ENCODE data around the gene PEX3.
"Not testable (repeated sequence)": the region's sequence is repeated elsewhere in the genome, so short reads cannot be mapped to it uniquely, and the experiment has no call there.

PEX3 gene

DNA sequence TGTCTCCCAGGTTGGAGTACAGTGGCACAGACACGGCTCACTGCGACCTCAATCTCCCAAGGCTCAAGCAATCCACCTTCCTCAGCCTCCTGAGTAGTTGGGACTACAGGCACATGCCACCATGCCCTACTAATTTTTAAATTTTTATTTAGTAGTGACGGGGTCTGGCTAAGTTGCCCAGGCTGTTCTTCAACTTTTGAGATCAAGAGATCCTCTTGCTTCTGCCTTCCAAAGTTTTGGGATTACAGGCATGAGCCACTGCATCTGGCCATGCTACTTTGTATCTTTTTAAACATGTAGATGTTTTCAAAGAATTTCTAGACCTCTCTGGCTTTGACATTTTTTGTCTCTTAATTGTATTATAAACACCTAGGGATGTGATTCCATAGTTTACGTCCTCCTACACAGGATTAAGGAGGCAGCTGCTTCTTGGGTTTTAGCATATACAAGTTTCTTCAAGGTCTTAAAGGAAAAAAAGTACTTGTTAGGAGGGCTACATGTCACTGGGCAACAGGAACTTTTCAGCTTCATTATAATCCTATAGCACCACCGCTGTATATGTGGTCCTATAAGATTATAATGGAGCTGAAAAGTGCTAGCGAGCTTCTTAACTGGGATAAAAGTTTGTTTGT, 1.4 kb upstream of the PEX3 start:
- no peak for DNase-seq

DNA sequence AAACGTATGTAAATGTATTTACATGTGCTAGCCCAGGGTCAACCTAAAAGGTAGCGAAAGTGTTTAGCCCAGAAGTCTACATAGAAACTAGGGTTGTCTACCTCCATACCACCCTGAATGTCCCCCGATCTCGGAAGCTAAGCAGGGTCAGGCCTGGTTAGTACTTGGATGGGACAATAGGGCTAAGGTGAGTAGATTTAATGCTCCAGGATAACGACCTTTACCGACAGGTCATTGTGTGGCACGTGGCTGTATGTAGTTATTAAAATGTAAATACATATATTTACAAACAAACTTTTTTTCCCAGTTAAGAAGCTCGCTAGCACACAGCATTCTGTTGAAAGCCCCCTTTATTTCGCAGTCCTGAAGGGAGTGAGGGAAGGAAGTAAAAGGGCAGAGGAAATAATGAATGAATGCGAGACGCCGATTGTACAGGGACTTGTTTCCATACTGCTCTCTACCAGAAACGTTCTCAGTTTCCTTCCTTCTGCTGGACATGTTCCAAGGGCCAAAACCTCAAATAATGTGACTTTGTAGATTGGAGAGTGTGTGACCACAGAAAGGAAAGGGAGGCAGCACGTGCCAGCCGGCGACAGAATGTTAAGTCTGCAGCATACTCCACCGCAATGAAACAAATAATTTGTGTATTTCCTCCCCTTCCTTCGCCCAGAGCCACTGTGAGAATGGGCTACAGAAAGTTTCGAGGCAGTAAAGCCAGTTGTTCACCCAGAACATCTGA, 722 bp upstream of the PEX3 start:
- DNase-seq = no peak

DNA sequence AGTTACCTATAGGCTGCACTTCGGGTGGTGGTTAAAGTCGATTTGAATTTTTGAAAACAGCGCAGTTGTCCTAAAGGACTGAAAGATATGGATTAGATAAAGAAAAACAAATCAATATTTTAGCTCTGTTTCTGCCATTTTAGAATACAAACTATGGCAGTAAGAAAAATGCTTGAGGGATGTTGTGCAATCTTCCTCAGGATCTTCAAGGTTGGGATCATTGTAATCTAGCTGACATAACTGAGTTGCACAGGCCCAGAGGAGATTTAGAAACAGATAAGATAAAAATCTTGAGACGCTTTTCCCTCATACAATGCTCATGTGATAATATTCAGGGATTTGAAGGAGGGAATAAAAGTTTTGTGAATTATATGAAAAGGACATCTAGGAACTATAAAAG, 926 bp downstream of the PEX3 start:
- no peak for DNase-seq

DNA sequence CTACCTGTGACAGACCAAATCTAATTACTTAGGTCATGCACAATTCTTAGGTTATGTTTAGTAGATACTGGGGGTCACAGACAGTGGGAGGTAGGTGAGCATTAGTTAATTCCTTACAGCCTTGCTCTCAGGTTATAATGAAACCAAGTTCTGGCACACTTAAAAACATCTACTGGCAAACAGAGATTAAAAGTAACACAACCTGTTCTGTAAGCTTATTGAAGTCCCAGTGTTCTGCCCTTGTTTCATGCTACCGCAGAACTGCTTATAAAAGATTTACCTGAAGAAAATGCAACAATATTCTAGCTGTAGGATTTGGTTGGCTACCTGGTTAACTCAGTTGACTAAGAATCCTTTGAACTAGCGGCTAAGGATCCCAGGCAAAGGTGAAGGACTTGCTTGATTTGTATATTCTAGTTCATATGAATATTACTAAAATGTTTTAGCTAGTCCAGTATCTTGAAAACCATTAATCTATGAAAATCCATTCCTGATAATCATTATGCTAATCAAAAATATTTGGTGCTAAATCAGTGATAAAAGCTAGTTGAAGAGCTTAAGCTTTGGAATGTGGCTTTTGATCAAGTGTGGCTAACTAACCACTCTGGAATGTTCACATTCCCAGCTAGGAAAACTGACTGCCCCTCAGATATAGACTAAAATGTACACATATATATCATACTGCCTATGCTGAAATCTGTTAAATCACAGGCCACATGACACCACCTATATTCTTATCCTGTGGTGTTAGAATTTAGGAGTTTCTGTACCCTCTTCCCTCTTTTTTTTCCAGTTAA, 7.2 kb downstream of the PEX3 start:
- no peak for DNase-seq

DNA sequence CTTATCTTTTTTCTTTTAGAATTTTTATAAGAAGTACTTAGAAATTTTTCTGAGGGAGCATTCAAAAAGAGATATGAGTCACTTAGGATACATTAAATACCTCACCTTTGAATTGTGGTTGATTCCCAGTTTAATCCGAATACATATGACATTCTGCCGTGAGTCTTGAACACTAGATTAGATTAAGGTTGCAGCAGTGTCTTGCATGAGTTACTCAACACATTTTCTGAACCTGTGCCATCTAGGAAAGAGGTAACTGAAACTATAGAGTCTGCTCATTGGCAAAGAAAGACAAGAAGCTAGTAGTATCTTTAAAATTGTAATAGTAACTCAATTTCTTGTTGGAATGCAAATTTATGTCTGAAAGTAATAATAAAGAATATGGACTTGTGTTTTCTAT, 14.9 kb downstream of the PEX3 start:
- DNase-seq = no peak

DNA sequence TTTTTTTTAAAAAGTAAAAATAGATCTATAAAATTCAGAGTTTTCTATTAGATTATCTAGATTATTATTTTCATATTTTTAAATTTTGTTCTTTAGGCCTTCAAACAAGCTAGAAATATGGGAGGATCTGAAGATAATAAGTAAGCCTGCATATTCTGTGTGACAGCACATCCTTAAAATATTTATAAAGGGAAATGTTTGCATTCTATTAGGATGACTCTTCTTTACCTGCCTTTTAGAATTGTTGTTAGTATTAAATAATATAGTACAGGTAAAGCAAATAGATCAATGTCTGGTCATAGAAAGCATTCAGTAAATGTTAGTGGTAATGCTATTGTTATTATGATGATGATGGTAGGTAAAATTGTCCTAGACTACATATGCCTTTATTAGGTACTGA, 17.4 kb downstream of the PEX3 start:
- no peak for DNase-seq

DNA sequence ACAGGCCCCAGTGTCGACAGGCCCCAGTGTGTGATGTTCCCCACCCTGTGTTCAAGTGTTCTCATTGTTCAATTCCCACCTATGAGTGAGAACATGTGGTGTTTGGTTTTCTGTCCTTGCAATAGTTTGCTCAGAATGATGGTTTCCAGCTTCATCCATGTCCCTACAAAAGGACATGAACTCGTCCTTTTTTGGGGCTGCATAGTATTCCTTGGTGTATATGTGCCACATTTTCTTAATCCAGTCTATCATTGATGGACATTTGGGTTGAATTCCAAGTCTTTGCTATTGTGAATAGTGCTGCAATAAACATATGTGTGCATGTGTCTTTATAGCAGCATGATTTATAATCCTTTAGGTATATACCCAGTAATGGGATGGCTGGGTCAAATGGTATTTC, 18.2 kb downstream of the PEX3 start:
- DNase-seq = not testable (repeated sequence)

DNA sequence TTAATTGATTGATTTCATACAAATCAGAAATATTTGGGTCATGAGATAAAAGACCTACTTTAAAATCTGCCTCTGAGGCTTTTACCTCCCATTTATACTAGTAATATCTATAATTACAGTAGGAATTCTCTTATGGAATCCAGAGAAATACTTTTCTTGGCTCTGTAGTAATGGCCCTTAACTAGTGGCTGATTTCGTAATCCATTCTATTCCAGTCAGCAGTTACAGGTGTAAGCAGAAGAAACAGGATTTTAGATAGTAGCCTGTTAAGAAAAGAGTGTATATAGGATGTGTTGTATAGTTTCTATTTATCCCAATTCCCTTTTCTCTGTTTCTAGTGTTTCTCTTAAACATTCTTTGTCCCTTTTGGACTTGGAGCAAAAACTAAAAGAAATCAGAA, 21.2 kb downstream of the PEX3 start:
- DNase-seq = no peak

DNA sequence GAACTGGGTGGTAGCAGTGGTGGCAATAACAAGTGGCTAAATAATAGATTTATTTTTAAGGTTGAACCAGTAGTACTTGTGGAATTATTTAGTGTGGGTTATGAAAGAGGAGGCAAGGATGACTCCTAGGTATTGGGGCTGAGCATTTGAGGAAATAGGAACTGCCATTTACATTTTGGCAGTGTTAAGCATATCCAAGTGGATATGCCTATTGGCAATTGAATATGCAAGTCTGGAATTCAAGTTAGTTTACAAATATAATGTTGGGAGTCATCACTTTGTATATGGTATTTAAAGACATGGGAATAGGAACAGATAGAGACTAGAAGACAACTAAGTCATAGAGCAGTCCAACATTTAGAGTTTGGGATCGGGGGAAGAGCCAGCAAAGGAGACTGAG, 25.9 kb downstream of the PEX3 start:
- DNase-seq = no peak

DNA sequence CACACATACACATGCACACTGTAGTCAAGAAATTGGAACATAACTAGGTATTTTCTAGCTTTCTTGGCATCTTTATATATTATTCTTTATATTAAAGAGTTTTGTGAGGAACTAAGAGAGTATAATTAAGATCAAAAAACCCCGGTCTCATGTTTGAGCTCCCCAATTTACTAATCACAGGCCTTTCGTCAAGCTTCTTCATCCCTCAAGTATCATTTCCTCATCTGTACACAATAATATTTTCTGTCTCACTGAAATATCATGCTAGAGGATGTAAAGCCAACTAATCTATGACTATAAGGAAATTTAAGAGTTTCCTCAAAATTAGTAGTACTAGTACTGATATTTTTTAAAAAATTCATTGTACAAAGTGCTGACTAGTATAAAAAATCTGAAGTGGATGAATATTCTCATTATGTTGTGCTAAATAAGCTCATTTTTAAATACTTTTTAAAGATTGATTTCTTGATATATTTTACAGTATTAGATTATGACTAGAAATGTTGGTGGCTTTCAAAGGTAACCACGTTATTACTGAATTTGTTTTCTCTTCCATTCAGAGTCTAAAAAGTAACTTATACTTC, 28.0 kb downstream of the PEX3 start:
- no peak for DNase-seq

DNA sequence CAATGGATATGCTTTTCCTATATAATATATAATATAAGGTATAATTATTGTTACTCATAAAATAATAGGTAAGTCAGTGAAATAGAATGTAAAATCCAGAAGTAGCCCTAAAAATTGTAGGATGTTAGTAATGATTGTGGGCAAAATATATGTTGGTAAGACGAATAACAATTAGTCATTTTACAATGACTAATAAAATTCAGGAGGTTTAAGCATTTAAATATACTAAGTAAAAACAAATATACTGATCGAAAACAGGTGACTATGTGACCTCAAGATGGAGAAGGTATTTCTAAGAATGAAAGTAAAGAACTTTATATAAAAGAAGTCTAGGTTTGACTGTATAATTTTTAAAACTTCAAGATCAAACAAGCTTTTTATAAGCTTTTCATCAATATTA, 32.0 kb downstream of the PEX3 start:
- no peak for DNase-seq

DNA sequence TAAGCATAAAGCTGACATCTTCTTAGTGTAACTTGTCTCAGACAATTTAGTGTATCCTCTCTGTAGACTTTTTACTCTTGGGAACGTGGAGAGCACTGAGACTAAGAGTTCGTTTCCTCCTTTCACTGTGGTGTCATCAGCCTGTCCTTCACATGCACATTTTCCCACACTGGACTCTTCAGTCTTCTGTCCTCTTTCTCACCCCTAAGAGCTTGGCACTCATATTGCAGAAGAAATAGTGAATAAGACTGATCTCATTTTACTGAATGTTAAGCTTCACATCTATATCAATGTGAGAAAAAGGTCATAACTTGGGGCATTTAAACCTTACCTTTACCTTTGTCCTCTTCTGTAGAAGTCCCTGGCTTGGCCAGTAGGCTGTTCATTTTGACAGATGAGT, 35.4 kb downstream of the PEX3 start:
- no peak for DNase-seq

DNA sequence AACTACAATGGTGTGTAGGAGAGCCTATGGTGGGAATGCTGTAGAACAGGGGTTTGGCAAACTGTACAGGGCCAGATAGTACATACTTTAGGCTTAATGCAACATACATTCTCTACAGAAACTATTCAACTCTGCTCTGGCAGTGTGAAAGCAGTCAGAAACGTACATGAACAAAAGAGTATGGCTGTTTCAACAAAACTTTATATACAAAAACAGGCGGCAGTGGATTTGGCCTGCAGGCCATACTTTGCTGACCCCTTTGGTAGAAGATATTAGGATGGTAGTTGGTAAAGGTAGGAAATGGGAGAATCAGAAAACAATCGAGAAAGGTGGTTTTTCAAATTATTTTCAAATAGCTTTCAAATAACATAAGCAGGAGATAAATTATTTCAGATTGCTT, 36.1 kb downstream of the PEX3 start:
- DNase-seq = no peak

DNA sequence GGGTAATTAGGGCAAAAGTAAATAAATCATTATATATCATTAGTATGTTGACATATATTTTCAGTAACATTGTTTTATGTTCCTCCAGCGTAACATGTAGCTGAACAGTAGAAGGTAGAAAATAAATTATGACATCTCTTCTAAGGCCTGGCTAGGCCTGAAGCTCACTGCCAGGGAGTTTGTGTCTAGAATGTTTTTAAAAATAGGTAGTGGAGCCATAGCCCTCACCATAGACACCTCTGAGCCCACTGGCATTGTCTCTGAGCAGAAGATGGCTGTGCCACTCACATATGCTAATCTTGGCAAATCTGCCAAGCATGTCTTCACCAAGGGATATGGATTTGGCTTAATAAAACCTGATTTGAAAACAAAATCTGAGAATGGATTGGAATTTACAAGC, 39.6 kb downstream of the PEX3 start:
- DNase-seq = no peak

DNA sequence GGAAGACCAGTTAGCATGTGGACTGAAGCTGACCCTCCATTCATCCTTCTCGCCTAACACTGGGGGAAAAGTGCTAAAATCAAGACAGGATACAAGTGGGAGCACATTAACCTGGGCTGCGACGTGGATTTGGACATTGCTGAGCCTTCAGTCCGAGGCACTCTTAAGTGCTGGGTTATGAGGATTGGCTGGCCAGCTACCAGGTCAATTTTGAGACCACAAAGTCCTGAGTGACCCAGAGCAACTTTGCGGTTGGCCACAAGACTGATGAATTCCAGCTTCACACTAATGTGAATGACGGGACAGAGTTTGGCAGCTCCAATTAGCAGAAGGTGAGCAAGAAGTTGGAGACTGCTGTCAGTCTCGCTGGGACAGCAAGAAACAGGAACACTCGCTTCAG, 40.2 kb downstream of the PEX3 start:
- no peak for DNase-seq

DNA sequence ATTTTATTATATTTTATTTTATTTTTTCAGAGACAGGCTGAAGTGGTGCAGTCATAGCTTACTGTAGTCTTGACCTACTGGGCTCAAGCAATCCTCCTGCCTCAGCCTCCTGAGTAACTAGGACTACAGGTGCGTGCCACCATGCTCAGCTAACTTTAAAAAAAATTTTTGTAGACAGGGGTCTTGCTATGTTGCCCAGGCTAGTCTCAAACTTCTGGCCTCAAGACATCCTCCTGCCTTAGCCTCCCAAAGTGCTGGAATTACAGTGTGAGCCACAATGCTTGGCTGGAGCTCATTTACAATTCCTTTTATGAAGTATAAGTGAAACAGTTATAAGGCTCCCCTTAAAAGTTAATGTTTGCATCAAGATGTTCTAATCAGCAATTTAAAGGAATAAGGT, 46.4 kb downstream of the PEX3 start:
- DNase-seq = no peak

DNA sequence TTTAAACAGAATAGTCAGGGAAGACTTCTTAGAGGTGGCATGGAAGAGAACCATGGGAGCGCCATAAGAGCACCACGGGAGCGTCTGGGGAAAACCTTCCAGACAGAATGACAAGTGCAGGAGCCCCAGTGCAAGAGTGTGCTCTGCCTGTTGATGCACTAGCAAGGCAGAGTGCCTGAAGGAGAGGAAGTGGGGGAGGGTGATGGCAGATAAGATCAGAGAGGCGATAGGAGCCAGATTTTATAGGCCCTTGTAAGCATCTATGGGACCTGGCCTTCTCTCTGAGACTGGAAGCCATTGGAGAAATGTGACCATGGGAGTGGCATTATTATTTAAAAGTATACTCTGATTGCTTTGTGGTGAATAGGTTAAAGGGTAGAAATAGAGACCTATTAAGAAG, 47.8 kb downstream of the PEX3 start:
- no peak for DNase-seq

DNA sequence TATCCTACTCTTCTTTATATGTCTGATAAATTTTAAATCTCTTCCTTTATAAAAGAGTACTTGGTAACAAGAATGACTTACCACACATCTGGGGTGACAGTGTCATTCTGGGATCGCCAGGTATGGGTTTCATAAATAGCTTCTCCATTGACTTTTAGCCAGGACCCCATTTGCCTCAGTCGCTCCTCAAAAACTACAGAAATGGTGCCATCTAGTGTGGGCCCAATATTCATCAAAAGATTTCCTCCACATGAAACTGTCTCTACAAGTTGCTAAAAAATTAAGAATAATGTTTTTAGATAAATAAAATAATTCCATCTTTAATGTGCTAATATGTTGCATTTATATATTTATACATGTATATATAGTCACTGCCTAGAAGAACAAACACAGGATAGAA, 51.2 kb downstream of the PEX3 start:
- DNase-seq = no peak

DNA sequence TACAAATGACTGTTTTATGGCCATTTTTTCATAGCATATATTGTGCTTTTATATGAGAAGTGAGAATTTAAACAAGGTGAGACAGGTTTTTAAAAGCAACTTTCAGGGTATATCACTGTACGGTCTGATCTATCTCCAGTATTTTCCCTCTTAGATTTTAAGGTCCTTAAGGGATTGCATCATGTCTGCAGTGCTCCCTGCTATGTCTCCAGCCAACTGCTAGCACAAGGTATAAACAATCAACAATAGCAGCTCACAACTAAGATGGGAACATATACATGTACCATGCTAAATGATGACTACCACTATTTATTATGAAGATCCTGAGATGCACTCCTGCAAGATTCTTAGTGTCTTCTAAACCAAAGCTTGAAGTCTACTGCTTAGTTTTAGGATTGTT, 53.8 kb downstream of the PEX3 start:
- DNase-seq = no peak

DNA sequence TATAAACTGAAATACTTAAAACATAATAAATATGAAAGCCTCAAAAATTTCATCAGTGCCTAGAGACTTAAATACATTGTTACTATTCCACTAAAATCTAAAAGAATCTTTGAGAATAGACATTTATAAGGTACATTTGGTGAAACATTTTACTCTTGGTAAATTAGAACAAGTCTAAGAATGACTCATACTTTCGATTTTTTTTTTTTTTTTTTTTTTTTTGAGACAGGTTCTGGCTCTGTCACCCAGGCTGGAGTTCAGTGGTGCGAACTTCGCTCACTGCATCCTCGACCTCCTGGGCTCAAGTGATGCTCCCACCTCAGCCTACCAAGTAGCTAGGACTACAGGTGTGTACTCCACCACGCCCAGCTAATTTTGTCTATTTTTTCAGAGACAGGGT, 54.5 kb downstream of the PEX3 start:
- DNase-seq = no peak

DNA sequence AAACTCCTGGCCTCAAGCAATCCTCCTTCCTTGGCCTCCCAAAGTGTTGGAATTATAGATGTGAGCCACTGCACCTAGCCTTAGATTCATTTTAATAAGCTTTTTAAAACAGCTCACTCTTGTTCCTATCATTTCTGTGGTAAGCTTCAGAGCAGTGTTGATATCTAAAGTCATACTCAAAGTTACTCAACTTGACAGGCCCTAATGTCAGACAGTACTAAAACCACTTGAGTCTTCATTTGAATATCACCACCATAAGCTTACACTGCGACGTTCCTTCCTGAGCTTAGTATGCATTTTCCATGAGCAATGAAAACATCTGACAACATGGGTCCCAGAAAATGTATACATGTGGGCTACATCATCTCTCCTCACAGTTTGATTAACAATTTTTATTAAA, 54.9 kb downstream of the PEX3 start:
- no peak for DNase-seq

DNA sequence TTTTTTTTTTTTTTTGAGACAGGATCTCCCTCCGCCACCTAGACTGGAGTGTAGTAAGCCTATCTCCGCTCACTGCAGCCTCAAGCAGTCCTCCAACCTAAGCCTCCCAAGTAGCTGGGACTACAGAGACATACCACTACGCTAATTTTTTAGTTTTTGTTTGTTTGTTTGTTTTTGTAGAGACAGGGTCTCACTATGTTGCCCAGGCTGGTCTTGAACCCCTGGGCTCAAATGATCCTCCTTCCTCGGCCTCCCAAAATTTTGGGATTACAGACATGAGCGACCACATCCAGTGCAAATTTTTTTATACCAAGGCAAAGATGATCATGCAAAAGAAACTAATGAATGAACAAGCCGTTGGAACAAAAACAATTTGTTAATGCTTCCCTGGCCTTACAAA, 55.6 kb downstream of the PEX3 start:
- no peak for DNase-seq

DNA sequence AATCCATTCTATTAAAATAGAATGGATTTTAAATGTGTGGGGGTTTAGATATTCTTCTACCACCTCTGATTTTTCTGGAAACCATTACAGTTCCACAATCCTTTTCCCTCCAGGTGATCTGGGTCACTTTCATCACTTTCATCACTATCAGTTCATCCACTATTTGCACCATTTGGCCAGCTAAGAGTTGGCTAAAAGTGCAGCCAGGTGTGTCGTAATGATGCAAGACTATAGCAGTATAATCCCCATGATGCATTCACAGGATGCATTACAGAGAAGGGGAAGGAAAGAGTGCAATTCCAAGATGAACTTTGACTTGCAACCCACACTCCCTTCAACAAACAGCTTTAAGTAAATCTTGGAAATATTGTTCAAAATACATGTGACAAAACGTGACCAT, 56.0 kb downstream of the PEX3 start:
- no peak for DNase-seq
